Measurements from ENCODE around the gene ROBO2. TPM values are rescaled to one million over a fixed set of nuclear protein-coding genes. Genes with fewer than 3 reads are reported as not detected.

ROBO2 gene
- total and polyA plus RNA-seq, 2 experiments from 2014 or later: 1.2 to 14.3 TPM

GRCh38 chr3:77195766-77196545 is 156.1 kb downstream of the ROBO2 start:
- no peaks in the 10 kb centered on the region for H3K27me3 ChIP-seq
- TF ChIP-seq EZH2phosphoT487 (IDR thresholded peaks at IDR 0.05; ENCODE audit: low read depth, severe bottlenecking, unreplicated experiment): no peak
- TF ChIP-seq, protein P1, sequence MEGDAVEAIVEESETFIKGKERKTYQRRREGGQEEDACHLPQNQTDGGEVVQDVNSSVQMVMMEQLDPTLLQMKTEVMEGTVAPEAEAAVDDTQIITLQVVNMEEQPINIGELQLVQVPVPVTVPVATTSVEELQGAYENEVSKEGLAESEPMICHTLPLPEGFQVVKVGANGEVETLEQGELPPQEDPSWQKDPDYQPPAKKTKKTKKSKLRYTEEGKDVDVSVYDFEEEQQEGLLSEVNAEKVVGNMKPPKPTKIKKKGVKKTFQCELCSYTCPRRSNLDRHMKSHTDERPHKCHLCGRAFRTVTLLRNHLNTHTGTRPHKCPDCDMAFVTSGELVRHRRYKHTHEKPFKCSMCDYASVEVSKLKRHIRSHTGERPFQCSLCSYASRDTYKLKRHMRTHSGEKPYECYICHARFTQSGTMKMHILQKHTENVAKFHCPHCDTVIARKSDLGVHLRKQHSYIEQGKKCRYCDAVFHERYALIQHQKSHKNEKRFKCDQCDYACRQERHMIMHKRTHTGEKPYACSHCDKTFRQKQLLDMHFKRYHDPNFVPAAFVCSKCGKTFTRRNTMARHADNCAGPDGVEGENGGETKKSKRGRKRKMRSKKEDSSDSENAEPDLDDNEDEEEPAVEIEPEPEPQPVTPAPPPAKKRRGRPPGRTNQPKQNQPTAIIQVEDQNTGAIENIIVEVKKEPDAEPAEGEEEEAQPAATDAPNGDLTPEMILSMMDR (IDR thresholded peaks at IDR 0.05; ENCODE audit: poor library complexity): no peak
- no peak for TF ChIP-seq EZH2 (IDR thresholded peaks at IDR 0.05; ENCODE audit: borderline replicate concordance)
- H3K4me1 ChIP-seq (ENCODE audit: insufficient read depth): peaks cover 2% of the 10 kb centered on the region
- H4K20me1 ChIP-seq (ENCODE audit: insufficient read depth, poor library complexity, severe bottlenecking): no peaks in the 10 kb centered on the region
- WGBS (ENCODE audit: low lambda C conversion rate, missing lambda C conversion rate): 96% methylated on average over 12 of the region's 12 CpGs
- no peak overlapping the region for H3K27ac ChIP-seq
- no peaks in the 10 kb centered on the region for H3K79me2 ChIP-seq
- no peak for DNase-seq (ENCODE audit: low spot score)
- no peaks in the 10 kb centered on the region for H3K9me2 ChIP-seq (replicated peaks; ENCODE audit: insufficient read depth)
- no peak overlapping the region for H3K4me3 ChIP-seq
- no peak overlapping the region for H2AFZ ChIP-seq
- no peaks in the 10 kb centered on the region for H3K9me3 ChIP-seq (ENCODE audit: low read depth)
- H3K4me2 ChIP-seq: no peak overlapping the region
- no peaks in the 10 kb centered on the region for H3K36me3 ChIP-seq (replicated peaks; ENCODE audit: insufficient read depth, low read depth)

DNA sequence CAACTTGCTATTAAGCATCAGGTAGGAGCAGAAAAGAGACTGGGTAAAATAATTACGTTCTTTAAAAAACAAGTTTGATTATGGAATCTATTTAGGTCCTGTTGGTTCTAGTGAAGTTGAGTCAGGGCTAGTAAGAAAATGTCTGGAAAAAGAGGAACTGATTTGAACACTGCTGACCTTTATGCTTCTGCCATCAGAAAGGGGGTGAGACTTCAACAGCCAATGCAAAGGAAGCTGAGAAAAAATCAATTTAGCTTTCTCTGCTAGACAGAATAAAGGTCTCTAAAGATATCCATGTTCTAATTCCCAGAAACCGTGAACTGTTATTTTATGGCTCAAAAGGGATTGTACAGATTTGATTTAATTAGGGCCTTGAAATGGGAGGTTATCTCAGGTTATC is 157.5 kb downstream of the ROBO2 start:
- H3K9me3 ChIP-seq (ENCODE audit: low read depth): no peaks in the 10 kb centered on the region
- no peaks in the 10 kb centered on the region for H3K4me1 ChIP-seq (ENCODE audit: insufficient read depth)
- H3K27ac ChIP-seq: no peak overlapping the region
- H3K9me2 ChIP-seq (replicated peaks; ENCODE audit: insufficient read depth): no peaks in the 10 kb centered on the region
- H3K36me3 ChIP-seq (replicated peaks; ENCODE audit: insufficient read depth, low read depth): no peaks in the 10 kb centered on the region
- H4K20me1 ChIP-seq (ENCODE audit: insufficient read depth, poor library complexity, severe bottlenecking): no peaks in the 10 kb centered on the region
- no peak for DNase-seq (ENCODE audit: low spot score)
- no peaks in the 10 kb centered on the region for H3K79me2 ChIP-seq
- H3K27me3 ChIP-seq: no peaks in the 10 kb centered on the region
- WGBS (ENCODE audit: low lambda C conversion rate, missing lambda C conversion rate): 81% methylated on average over 2 of the region's 2 CpGs
- TF ChIP-seq EZH2phosphoT487 (IDR thresholded peaks at IDR 0.05; ENCODE audit: low read depth, severe bottlenecking, unreplicated experiment) (no peak), EZH2 (IDR thresholded peaks at IDR 0.05; ENCODE audit: borderline replicate concordance) (no peak)
- TF ChIP-seq, protein P1 (IDR thresholded peaks at IDR 0.05; ENCODE audit: poor library complexity): no peak
- H2AFZ ChIP-seq: no peak overlapping the region
- no peak overlapping the region for H3K4me3 ChIP-seq
- no peak overlapping the region for H3K4me2 ChIP-seq

GRCh38 chr3:77203851-77204250 is 164.0 kb downstream of the ROBO2 start:
- H3K27me3 ChIP-seq: no peaks in the 10 kb centered on the region
- no peaks in the 10 kb centered on the region for H4K20me1 ChIP-seq (ENCODE audit: insufficient read depth, poor library complexity, severe bottlenecking)
- H2AFZ ChIP-seq: no peak overlapping the region
- H3K4me2 ChIP-seq: no peak overlapping the region
- DNase-seq (ENCODE audit: low spot score): no peak
- TF ChIP-seq EZH2 (IDR thresholded peaks at IDR 0.05; ENCODE audit: borderline replicate concordance) (no peak), EZH2phosphoT487 (IDR thresholded peaks at IDR 0.05; ENCODE audit: low read depth, severe bottlenecking, unreplicated experiment) (no peak)
- TF ChIP-seq, protein P1 (IDR thresholded peaks at IDR 0.05; ENCODE audit: poor library complexity): no peak
- H3K9me2 ChIP-seq (replicated peaks; ENCODE audit: insufficient read depth): no peaks in the 10 kb centered on the region
- H3K27ac ChIP-seq: no peak overlapping the region
- H3K9me3 ChIP-seq (ENCODE audit: low read depth): no peaks in the 10 kb centered on the region
- H3K79me2 ChIP-seq: no peaks in the 10 kb centered on the region
- no peak overlapping the region for H3K4me3 ChIP-seq
- no peaks in the 10 kb centered on the region for H3K4me1 ChIP-seq (ENCODE audit: insufficient read depth)
- no peaks in the 10 kb centered on the region for H3K36me3 ChIP-seq (replicated peaks; ENCODE audit: insufficient read depth, low read depth)

Data from hepatocyte (in vitro differentiated cells).